ENCODE data around the gene SSUH2.

The SSUH2 gene

DNA sequence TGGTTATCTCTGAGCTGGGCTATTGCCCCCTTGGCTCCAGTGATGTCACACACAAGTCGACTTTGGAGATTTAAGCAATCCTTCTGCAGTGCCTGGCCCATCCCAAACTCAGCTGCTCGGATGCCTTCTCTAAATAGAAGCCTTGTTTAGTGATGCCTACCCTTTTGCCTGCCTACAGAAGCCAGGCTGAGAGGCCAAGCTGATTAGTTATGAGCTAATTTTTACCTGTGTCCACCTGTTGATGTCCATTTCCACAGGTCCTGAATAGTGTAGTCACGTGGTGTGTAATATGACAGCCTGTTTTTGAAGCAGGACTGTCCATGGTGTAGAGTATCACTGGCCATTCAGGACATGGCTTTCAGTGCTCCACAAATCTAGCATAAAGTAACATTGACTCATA lies 45.5 kb downstream of the SSUH2 start:
- ChIA-PET CTCF (interaction anchor here (1.6 kb wide), 1 partner anchor 157 kb away, joined by 6 read pairs; no protein-coding TSS in a partner anchor), POLR2A (no interaction called here)
- Histone ChIP-seq H3K27ac (ENCODE audit: extremely low read depth, low read depth, low read length) (no peak overlapping the region), H3K9me3 (ENCODE audit: control insufficient read depth, insufficient read depth, low read depth, low read length) (no peaks in the 10 kb centered on the region), H3K36me3 (ENCODE audit: control insufficient read depth in 2 of 2, insufficient read depth in 1 of 2, low read length in 2 of 2) (no peaks in the 10 kb centered on the region), H3K4me1 (ENCODE audit: control insufficient read depth, insufficient read depth, low read length) (no peaks in the 10 kb centered on the region), H3K4me3 (ENCODE audit: low read depth, low read length) (no peak overlapping the region)
- TF ChIP-seq MYNN (tag by site-specific recombination; IDR thresholded peaks at IDR 0.05; ENCODE audit: borderline replicate concordance), result no peak
- TF ChIP-seq ZNF324 (tag by site-specific recombination; IDR thresholded peaks at IDR 0.05), result no peak
- TF ChIP-seq SCRT1 (tag by site-specific recombination; IDR thresholded peaks at IDR 0.05; ENCODE audit: borderline replicate concordance), result peak; percentile 78
- peak; percentile 83 for TF ChIP-seq SCRT2 (tag by site-specific recombination; IDR thresholded peaks at IDR 0.05)
- TF ChIP-seq ZNF221 (tag by site-specific recombination; IDR thresholded peaks at IDR 0.05; ENCODE audit: borderline replicate concordance), result no peak
- TF ChIP-seq, protein P1, sequence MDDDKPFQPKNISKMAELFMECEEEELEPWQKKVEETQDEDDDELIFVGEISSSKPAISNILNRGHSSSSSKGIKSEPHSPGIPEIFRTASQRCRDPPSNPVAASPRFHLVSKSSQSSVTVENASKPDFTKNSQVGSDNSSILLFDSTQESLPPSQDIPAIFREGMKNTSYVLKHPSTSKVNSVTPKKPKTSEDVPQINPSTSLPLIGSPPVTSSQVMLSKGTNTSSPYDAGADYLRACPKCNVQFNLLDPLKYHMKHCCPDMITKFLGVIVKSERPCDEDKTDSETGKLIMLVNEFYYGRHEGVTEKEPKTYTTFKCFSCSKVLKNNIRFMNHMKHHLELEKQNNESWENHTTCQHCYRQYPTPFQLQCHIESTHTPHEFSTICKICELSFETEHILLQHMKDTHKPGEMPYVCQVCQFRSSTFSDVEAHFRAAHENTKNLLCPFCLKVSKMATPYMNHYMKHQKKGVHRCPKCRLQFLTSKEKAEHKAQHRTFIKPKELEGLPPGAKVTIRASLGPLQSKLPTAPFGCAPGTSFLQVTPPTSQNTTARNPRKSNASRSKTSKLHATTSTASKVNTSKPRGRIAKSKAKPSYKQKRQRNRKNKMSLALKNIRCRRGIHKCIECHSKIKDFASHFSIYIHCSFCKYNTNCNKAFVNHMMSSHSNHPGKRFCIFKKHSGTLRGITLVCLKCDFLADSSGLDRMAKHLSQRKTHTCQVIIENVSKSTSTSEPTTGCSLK (tag by site-specific recombination; IDR thresholded peaks at IDR 0.05), result no peak
- TF ChIP-seq ZFP69B (tag by site-specific recombination; IDR thresholded peaks at IDR 0.05), result no peak
- no peak for TF ChIP-seq ZNF266 (tag by site-specific recombination; IDR thresholded peaks at IDR 0.05; ENCODE audit: low read depth)
- TF ChIP-seq ZNF791 (tag by site-specific recombination; IDR thresholded peaks at IDR 0.05), result no peak
- TF ChIP-seq ZNF529 (tag by site-specific recombination; IDR thresholded peaks at IDR 0.05; ENCODE audit: insufficient replicate concordance), result no peak
- TF ChIP-seq, protein P2, sequence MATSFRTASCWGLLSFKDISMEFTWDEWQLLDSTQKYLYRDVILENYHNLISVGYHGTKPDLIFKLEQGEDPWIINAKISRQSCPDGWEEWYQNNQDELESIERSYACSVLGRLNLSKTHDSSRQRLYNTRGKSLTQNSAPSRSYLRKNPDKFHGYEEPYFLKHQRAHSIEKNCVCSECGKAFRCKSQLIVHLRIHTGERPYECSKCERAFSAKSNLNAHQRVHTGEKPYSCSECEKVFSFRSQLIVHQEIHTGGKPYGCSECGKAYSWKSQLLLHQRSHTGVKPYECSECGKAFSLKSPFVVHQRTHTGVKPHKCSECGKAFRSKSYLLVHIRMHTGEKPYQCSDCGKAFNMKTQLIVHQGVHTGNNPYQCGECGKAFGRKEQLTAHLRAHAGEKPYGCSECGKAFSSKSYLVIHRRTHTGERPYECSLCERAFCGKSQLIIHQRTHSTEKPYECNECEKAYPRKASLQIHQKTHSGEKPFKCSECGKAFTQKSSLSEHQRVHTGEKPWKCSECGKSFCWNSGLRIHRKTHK (tag by site-specific recombination; IDR thresholded peaks at IDR 0.05), result no peak
- no peak for TF ChIP-seq ZFP37 (tag by site-specific recombination; IDR thresholded peaks at IDR 0.05)
- TF ChIP-seq HOXC10 (CRISPR knock-in tag; IDR thresholded peaks at IDR 0.05), result no peak
- no peak for TF ChIP-seq ZNF2 (tag by site-specific recombination; IDR thresholded peaks at IDR 0.05)
- TF ChIP-seq ZNF157 (tag by site-specific recombination; IDR thresholded peaks at IDR 0.05), result no peak

GRCh38 chr3:8597219-8597853 lies 47.3 kb downstream of the SSUH2 start:
- POLR2A ChIA-PET, result no interaction called here
- Histone ChIP-seq H3K36me3 (ENCODE audit: control insufficient read depth in 2 of 2, insufficient read depth in 1 of 2, low read length in 2 of 2) (no peaks in the 10 kb centered on the region), H3K9me3 (ENCODE audit: control insufficient read depth, insufficient read depth, low read depth, low read length) (no peaks in the 10 kb centered on the region), H3K4me3 (ENCODE audit: low read depth, low read length) (no peak overlapping the region), H3K4me1 (ENCODE audit: control insufficient read depth, insufficient read depth, low read length) (no peaks in the 10 kb centered on the region), H3K27ac (ENCODE audit: extremely low read depth, low read depth, low read length) (no peak overlapping the region)
- CTCF ChIA-PET, result interaction anchor here (0.8 to 1.8 kb wide), 2 partner anchors 153 to 180 kb away, joined by 3 to 4 read pairs; no protein-coding TSS in a partner anchor
- TF ChIP-seq ZNF768 (tag by site-specific recombination; IDR thresholded peaks at IDR 0.05), result peak; percentile 57; the same call in 1 of the 2 replicates
- no peak for TF ChIP-seq ZNF530 (tag by site-specific recombination; IDR thresholded peaks at IDR 0.05; ENCODE audit: low read depth)

Data from HEK293 (cell line).